ENCODE measurements around the gene MTRFR.
A peak's percentile ranks its signal among the peaks of the same experiment; 100 is the strongest.

Gene MTRFR

GRCh38 chr12:123270214-123271000 is 37.2 kb downstream of the MTRFR start:
- no peak for DNase-seq (ENCODE audit: low read depth in 2 of 2)

- DNase-seq (ENCODE audit: low read depth in 2 of 2), result peak; percentile 59 to 67
Measured at GRCh38 chr12:123271001-123271668, 37.9 kb downstream of the MTRFR start.

- DNase-seq (ENCODE audit: low read depth in 2 of 2), result no peak
Measured at GRCh38 chr12:123273166-123273565, 39.9 kb downstream of the MTRFR start.

- no peak for DNase-seq (ENCODE audit: low read depth in 2 of 2)
Measured at GRCh38 chr12:123278101-123278627, 44.9 kb downstream of the MTRFR start.

GRCh38 chr12:123280971-123281370 is 47.7 kb downstream of the MTRFR start:
- no peak for DNase-seq (ENCODE audit: low read depth in 2 of 2)

- no peak for DNase-seq (ENCODE audit: low read depth in 2 of 2)
Measured at GRCh38 chr12:123282111-123282510, 48.9 kb downstream of the MTRFR start.

GRCh38 chr12:123283461-123283860 is 50.2 kb downstream of the MTRFR start:
- DNase-seq (ENCODE audit: low read depth in 2 of 2), result no peak

- DNase-seq (ENCODE audit: low read depth in 2 of 2), result no peak
Measured at GRCh38 chr12:123284669-123285068, 51.4 kb downstream of the MTRFR start.

GRCh38 chr12:123286652-123287373 is 53.6 kb downstream of the MTRFR start:
- DNase-seq (ENCODE audit: low read depth in 2 of 2), result no peak

GRCh38 chr12:123288751-123289346 is 55.6 kb downstream of the MTRFR start:
- DNase-seq (ENCODE audit: low read depth in 2 of 2), result no peak

GRCh38 chr12:123289911-123290310 is 56.7 kb downstream of the MTRFR start:
- DNase-seq (ENCODE audit: low read depth in 2 of 2), result no peak

GRCh38 chr12:123293178-123293760 is 60.0 kb downstream of the MTRFR start:
- no peak for DNase-seq (ENCODE audit: low read depth in 2 of 2)

- no peak for DNase-seq (ENCODE audit: low read depth in 2 of 2)
Measured at GRCh38 chr12:123305136-123305535, 71.9 kb downstream of the MTRFR start.

- DNase-seq (ENCODE audit: low read depth in 2 of 2), result no peak
Measured at GRCh38 chr12:123306200-123306599, 73.0 kb downstream of the MTRFR start.
